ENCODE results near the gene SERTM1. TPM values are rescaled to one million over a fixed set of nuclear protein-coding genes. Genes with fewer than 3 reads are reported as not detected.

SERTM1 gene
- not detected in 2 replicates for total RNA-seq

DNA sequence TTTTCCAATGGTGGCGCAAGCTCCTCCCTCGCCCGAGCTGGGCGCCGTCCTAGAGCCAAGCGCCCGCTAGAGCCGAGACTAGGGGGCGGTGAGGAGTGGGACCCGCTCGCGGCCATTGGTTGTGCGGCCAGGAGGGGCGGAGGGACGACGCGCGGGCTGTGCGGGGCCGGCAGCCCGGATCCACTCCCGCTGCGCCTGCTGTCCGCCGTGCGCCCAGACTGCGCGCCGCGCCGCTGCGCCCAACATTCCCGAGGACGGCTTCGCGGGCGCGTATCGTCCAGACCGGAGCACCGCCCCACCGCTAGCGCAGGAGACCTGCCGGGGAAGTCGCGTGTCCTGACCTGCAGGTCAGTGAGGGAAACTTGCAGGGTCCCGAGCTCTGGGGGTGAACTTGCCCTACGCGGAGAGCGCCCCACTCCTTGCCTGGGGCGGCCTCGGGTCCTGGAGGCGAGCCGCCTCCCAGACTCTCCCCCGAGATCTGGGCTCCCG is at the start of gene SERTM1:
TSS of gene SERTM1 (plus strand) at position 183 of the 489 bp plus-strand sequence. CDS start 21,059 bp downstream, outside the sequence.

Other genes starting within 250 kb of the SERTM1 start
- gene CCNA1, start 241.5 kb upstream of the SERTM1 start, total RNA-seq: 17.0 and 150 TPM in 2 replicates
- 1.4 and 2.6 TPM in 2 replicates for gene RFXAP, start 145.2 kb downstream of the SERTM1 start, total RNA-seq
- 0.34 and 1.1 TPM in 2 replicates for gene SMAD9, start 246.2 kb downstream of the SERTM1 start, total RNA-seq